ENCODE measurements around the gene CAMTA1. TPM values are rescaled to one million over a fixed set of nuclear protein-coding genes. Genes with fewer than 3 reads are reported as not detected.

CAMTA1 gene
- total RNA-seq, 4 donors from 2014 or later = 45.3 to 68.9 (median 62.0) TPM

GRCh38 chr1:6904476-6905170 lies 119.4 kb downstream of the CAMTA1 start:
- ATAC-seq (ENCODE audit: low FRiP score) = no peak
- DNase-seq (ENCODE audit: low spot score) = no peak
- TF ChIP-seq CTCF (IDR thresholded peaks at IDR 0.05) = no peak

GRCh38 chr1:6905331-6905730 lies 120.1 kb downstream of the CAMTA1 start:
- no peak for DNase-seq (ENCODE audit: low spot score)
- no peak for TF ChIP-seq CTCF (IDR thresholded peaks at IDR 0.05)

DNA sequence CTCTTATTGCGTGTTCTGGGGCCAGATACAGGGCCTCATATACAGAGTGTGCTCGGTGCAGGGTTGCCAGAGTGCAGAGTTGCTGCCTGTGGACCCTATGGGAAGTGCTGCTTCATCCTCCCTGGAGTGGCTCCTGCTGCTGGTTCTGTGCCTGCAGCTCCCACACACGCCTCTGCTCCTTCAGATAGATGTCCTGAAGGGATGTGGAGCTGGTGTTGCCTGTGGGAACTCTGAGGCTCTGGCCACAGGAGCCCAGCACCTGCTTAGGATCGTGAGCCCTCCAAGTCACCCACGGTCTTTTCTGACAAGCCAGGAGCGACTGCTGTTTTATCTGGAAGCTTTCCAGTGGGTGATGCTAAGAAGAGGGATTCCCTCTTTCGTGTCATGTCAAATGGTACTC lies 120.5 kb downstream of the CAMTA1 start:
- ATAC-seq (ENCODE audit: low FRiP score) (no peak), DNase-seq (ENCODE audit: low spot score) (no peak)
- TF ChIP-seq CTCF (IDR thresholded peaks at IDR 0.05) = no peak

More at GRCh38 chr1:6905331-6905730, 120.1 kb downstream of the CAMTA1 start:
- no peak for ATAC-seq (ENCODE audit: low FRiP score)

GRCh38 chr1:6906783-6907182 lies 121.5 kb downstream of the CAMTA1 start:
- DNase-seq (ENCODE audit: low spot score) (no peak), ATAC-seq (ENCODE audit: low FRiP score) (no peak)
- no peak for TF ChIP-seq CTCF (IDR thresholded peaks at IDR 0.05)

DNA sequence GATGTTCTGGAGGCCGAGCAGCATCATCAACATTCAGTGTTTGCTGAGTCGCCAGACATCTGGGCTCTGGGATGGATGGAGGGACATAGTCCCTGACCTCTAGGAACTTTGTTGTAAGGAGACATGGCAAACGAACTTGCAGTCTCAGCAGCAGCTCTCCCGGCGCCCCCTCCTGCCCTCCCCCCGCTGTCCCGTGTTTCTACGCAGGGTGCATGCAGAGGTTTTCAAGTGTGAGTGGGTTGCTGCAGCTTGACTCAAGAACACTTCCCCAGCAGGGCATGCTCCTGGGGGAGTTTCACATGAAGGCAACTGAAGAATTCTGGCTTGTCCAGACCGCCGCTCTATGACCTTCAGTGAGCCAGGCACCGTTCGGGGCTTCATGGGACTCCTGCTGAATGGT lies 121.9 kb downstream of the CAMTA1 start:
- DNase-seq (ENCODE audit: low spot score) = no peak
- no peak for TF ChIP-seq CTCF (IDR thresholded peaks at IDR 0.05)
- no peak for ATAC-seq (ENCODE audit: low FRiP score)

DNA sequence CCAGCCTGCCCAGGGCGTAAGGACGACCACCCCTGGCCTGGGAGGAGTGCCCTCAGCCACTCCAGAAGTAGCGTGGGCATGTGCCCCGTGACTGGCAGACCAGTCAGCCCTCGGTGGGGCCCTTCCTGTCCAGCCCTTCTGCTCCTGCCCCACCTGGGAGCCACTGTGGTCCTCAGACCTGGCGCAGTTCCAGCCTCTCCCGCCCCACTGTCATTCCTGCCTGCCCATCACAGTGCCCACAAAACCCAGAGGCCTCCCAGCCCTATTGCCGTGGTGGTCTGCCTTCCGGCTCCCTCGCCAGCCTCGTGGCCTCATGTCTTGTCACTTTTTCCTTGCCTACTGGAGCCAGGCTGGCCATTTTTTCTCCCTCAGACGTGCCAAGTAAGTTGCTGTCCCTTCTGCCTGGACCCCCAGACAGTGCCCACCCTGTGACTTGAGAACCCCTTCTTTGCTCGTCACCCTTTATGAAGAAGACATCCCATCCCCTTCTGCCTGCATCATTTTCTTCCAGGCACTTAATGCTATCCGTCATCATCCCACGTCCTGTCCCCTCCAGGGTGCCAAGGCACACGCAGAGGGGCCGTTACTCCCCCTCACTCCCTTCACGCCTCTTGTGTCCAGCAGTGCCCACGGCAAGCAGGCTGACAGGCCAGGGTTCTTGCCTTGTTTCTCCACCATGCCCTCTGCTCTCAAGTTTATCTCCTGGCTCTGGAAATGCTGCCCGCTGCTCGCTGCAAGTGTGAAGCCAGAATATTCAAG lies 122.6 kb downstream of the CAMTA1 start:
- TF ChIP-seq CTCF (IDR thresholded peaks at IDR 0.05) = no peak
- DNase-seq (ENCODE audit: low spot score) (no peak), ATAC-seq (ENCODE audit: low FRiP score) (no peak)

DNA sequence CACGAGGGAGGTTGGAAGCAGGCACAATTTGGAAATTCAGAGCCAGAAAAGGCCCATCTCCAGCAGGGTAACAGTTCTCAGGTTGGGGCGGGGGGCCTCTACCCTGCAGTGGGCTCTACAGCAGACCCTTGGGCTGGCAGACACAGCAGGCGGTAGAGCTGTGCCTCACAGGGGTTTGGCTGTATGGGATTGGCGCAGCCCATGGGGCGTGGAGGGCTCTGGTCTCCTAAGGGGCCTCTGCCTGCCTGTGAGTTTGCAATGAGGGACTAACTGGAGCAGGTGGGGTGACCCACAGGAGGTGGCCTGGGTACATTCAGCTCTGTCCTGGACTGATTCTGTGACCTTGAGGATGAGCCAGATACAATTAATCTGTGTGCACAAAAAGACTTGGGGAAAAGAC lies 124.1 kb downstream of the CAMTA1 start:
- no peak for ATAC-seq (ENCODE audit: low FRiP score)
- TF ChIP-seq CTCF (IDR thresholded peaks at IDR 0.05) = no peak

More for the DNA sequence above, 124.1 kb downstream of the CAMTA1 start:
- no peak for DNase-seq (ENCODE audit: low spot score)

Data from omental fat pad (tissue), 4 donors.